ENCODE data around the gene MTA3.

DNA sequence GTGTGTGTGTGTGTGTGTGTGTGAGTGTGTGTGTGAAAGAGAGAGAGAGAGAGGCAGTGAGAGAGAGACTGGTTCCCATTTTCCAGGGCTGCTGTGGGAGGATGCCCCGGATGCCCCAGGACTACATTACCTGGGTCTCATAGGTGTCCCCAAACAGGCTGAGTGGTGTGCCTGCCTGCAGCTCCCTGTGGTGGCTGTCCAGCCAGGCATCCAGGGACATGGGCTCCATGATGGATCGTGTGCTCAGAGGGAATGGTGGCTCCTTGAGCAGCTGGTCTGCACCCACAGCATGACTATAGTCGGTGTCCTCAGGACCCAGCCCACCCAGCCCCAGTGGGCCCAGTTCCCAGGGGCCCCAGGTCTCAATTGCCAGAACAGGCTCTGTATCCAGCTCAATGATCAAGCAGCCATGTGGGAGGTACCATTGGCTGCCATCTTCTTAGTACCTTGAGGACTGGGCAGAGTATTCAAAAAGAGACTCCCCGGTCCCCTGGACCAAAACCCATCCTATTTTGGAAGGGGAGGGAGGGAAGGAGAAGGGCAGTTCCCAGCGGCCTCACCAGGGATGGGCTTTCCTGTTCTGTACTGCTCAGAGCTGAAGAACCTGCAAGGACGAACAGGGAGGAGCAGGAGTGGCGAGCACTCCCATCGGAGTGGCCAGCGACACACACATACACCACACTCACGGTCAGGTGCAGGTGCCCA lies 201.3 kb downstream of the MTA3 start:
- TF ChIP-seq, protein P1, sequence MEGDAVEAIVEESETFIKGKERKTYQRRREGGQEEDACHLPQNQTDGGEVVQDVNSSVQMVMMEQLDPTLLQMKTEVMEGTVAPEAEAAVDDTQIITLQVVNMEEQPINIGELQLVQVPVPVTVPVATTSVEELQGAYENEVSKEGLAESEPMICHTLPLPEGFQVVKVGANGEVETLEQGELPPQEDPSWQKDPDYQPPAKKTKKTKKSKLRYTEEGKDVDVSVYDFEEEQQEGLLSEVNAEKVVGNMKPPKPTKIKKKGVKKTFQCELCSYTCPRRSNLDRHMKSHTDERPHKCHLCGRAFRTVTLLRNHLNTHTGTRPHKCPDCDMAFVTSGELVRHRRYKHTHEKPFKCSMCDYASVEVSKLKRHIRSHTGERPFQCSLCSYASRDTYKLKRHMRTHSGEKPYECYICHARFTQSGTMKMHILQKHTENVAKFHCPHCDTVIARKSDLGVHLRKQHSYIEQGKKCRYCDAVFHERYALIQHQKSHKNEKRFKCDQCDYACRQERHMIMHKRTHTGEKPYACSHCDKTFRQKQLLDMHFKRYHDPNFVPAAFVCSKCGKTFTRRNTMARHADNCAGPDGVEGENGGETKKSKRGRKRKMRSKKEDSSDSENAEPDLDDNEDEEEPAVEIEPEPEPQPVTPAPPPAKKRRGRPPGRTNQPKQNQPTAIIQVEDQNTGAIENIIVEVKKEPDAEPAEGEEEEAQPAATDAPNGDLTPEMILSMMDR (IDR thresholded peaks at IDR 0.05; ENCODE audit: low read depth, low read length) = no peak
- TF ChIP-seq EZH2phosphoT487 (IDR thresholded peaks at IDR 0.05; ENCODE audit: low read depth) = no peak
